Activated T-cell treated with anti-CD3 and anti-CD28 coated beads, Interleukin-2, amount 50 U/mL, for 4 hours (primary cell): Measurements from ENCODE around the gene FKBP2. TPM values are rescaled to one million over a fixed set of nuclear protein-coding genes. Genes with fewer than 3 reads are reported as not detected.

Experiments used
- ATAC-seq, 2 donors: fragments of 200-7000 bp; cut with Tn5 transposase; one replicate each; pipeline ENCODE4 v1.10.0; 2021
- DNase-seq: peaks from one replicate; pipeline ENCODE4 v3.0.0-alpha.2; 2020
- H3K27me3 Mint-ChIP-seq: one replicate; pipeline ENCODE4 v1.8.0; 2021; ENCODE audit warnings: low read depth, mixed read lengths
- H3K36me3 Mint-ChIP-seq: one replicate; pipeline ENCODE4 v1.8.0; 2022; ENCODE audit warnings: mixed read lengths; ENCODE audit not compliant: insufficient read depth
- H3K4me1 Mint-ChIP-seq: one replicate; pipeline ENCODE4 v1.8.0; 2021; ENCODE audit warnings: low read depth, mixed read lengths
- H3K4me3 Mint-ChIP-seq: one replicate; pipeline ENCODE4 v1.8.0; 2021; ENCODE audit warnings: mild to moderate bottlenecking, moderate library complexity, mixed read lengths
- H3K9me3 Mint-ChIP-seq: one replicate; pipeline ENCODE4 v1.8.0; 2021; ENCODE audit warnings: mixed read lengths
- total RNA-seq, 3 donors: library from RNA; stranded (reverse); gene quantifications; one replicate each; pipeline ENCODE4 v1.2.1, GENCODE V29; 2021

The FKBP2 gene
- total RNA-seq, 3 donors from 2014 or later, result 43.3 to 48.9 (median 44.4) TPM

GRCh38 chr11:64224891-64225607, 15.8 kb upstream of the FKBP2 start:
- no peak for ATAC-seq
- H3K27me3 Mint-ChIP-seq, result no peaks in the 10 kb centered on the region
- DNase-seq, result no peak
- H3K36me3 Mint-ChIP-seq, result no peaks in the 10 kb centered on the region
- H3K4me1 Mint-ChIP-seq, result peaks cover 35% of the 10 kb centered on the region
- no peaks in the 10 kb centered on the region for H3K9me3 Mint-ChIP-seq
- H3K4me3 Mint-ChIP-seq, result peak overlapping the region; percentile 86

GRCh38 chr11:64225608-64226506, 15.0 kb upstream of the FKBP2 start, which contains the start of the genes NUDT22 and TRPT1:
NUDT22 (plus strand) TSS chr11:64226274; CDS start chr11:64226653, 379 bp downstream.
TRPT1 (minus strand) TSS chr11:64226186; CDS start chr11:64225860, 326 bp downstream.
- Mint-ChIP-seq H3K27me3 (no peaks in the 10 kb centered on the region), H3K9me3 (no peaks in the 10 kb centered on the region), H3K36me3 (no peaks in the 10 kb centered on the region), H3K4me3 (peak within 1 kb of the TSS; percentile 86), H3K4me1 (peaks cover 38% of the 10 kb centered on the region)
- DNase-seq (peak; percentile 90), ATAC-seq (peak; percentile 78 to 80)

GRCh38 chr11:64226507-64227051, 14.3 kb upstream of the FKBP2 start:
- Mint-ChIP-seq H3K4me1 (peaks cover 42% of the 10 kb centered on the region), H3K36me3 (no peaks in the 10 kb centered on the region), H3K9me3 (no peaks in the 10 kb centered on the region), H3K27me3 (no peaks in the 10 kb centered on the region), H3K4me3 (peak overlapping the region; percentile 86)
- ATAC-seq, result peak; percentile 46 to 55
- DNase-seq, result peak; percentile 38

- ATAC-seq (no peak), DNase-seq (no peak)
- H3K9me3 Mint-ChIP-seq, result no peaks in the 10 kb centered on the region
- H3K4me1 Mint-ChIP-seq, result peaks cover 48% of the 10 kb centered on the region
- peak overlapping the region; percentile 86 for H3K4me3 Mint-ChIP-seq
- H3K36me3 Mint-ChIP-seq, result no peaks in the 10 kb centered on the region
- no peaks in the 10 kb centered on the region for H3K27me3 Mint-ChIP-seq
Observed at GRCh38 chr11:64227405-64227956, 13.4 kb upstream of the FKBP2 start.

GRCh38 chr11:64229090-64229743, 11.7 kb upstream of the FKBP2 start:
- DNase-seq (no peak), ATAC-seq (no peak)
- Mint-ChIP-seq H3K4me1 (peaks cover 54% of the 10 kb centered on the region), H3K4me3 (peak overlapping the region; percentile 83), H3K9me3 (no peaks in the 10 kb centered on the region), H3K27me3 (no peaks in the 10 kb centered on the region), H3K36me3 (no peaks in the 10 kb centered on the region)

- ATAC-seq (no peak), DNase-seq (no peak)
- H3K4me3 Mint-ChIP-seq, result peak overlapping the region; percentile 83
- no peaks in the 10 kb centered on the region for H3K27me3 Mint-ChIP-seq
- H3K36me3 Mint-ChIP-seq, result no peaks in the 10 kb centered on the region
- peaks cover 53% of the 10 kb centered on the region for H3K4me1 Mint-ChIP-seq
- no peaks in the 10 kb centered on the region for H3K9me3 Mint-ChIP-seq
Observed at GRCh38 chr11:64229744-64230170, 11.1 kb upstream of the FKBP2 start.

GRCh38 chr11:64230171-64230984, 10.5 kb upstream of the FKBP2 start, which contains the start of gene DNAJC4:
DNAJC4 (plus strand) TSS chr11:64230548; CDS start chr11:64230855, 307 bp downstream.
- Mint-ChIP-seq H3K36me3 (no peaks in the 10 kb centered on the region), H3K9me3 (no peaks in the 10 kb centered on the region), H3K4me1 (peaks cover 51% of the 10 kb centered on the region), H3K27me3 (no peaks in the 10 kb centered on the region), H3K4me3 (peak within 1 kb of the TSS; percentile 83)
- DNase-seq (peak; percentile 79), ATAC-seq (peak; percentile 48 to 51)

GRCh38 chr11:64230985-64231365, 9.9 kb upstream of the FKBP2 start:
- ATAC-seq, result no peak
- Mint-ChIP-seq H3K4me1 (peaks cover 55% of the 10 kb centered on the region), H3K36me3 (no peaks in the 10 kb centered on the region), H3K9me3 (no peaks in the 10 kb centered on the region), H3K27me3 (no peaks in the 10 kb centered on the region), H3K4me3 (peak overlapping the region; percentile 83)
- DNase-seq, result no peak

- no peak for DNase-seq
- Mint-ChIP-seq H3K27me3 (no peaks in the 10 kb centered on the region), H3K36me3 (no peaks in the 10 kb centered on the region), H3K9me3 (no peaks in the 10 kb centered on the region), H3K4me3 (peak overlapping the region; percentile 83), H3K4me1 (peaks cover 55% of the 10 kb centered on the region)
- no peak for ATAC-seq
Observed at GRCh38 chr11:64231546-64231945, 9.3 kb upstream of the FKBP2 start.

- Mint-ChIP-seq H3K4me3 (peak overlapping the region; percentile 33), H3K36me3 (no peaks in the 10 kb centered on the region), H3K27me3 (no peaks in the 10 kb centered on the region), H3K9me3 (no peaks in the 10 kb centered on the region), H3K4me1 (peaks cover 48% of the 10 kb centered on the region)
- DNase-seq (no peak), ATAC-seq (no peak)
Observed at GRCh38 chr11:64232182-64232966, 8.5 kb upstream of the FKBP2 start.

GRCh38 chr11:64232967-64233315, 8.0 kb upstream of the FKBP2 start:
- ATAC-seq (no peak), DNase-seq (no peak)
- H3K4me3 Mint-ChIP-seq, result peak overlapping the region; percentile 72
- peaks cover 44% of the 10 kb centered on the region for H3K4me1 Mint-ChIP-seq
- no peaks in the 10 kb centered on the region for H3K27me3 Mint-ChIP-seq
- H3K36me3 Mint-ChIP-seq, result no peaks in the 10 kb centered on the region
- no peaks in the 10 kb centered on the region for H3K9me3 Mint-ChIP-seq

GRCh38 chr11:64233913-64234586, 6.8 kb upstream of the FKBP2 start, which contains the start of gene VEGFB:
VEGFB (plus strand) TSS chr11:64234584; CDS start chr11:64234834, 250 bp downstream.
- DNase-seq (peak; percentile 71), ATAC-seq (peak; percentile 60 to 61)
- no peaks in the 10 kb centered on the region for H3K36me3 Mint-ChIP-seq
- H3K27me3 Mint-ChIP-seq, result no peaks in the 10 kb centered on the region
- peak within 1 kb of the TSS; percentile 83 for H3K4me3 Mint-ChIP-seq
- no peaks in the 10 kb centered on the region for H3K9me3 Mint-ChIP-seq
- peaks cover 38% of the 10 kb centered on the region for H3K4me1 Mint-ChIP-seq
